GM19193 (cell line): ENCODE measurements around the gene EML4.

Experiments
- POLR2A ChIP-seq: IDR thresholded peaks from 4 replicates; pipeline ENCODE4 v1.6.1; 2011; ENCODE audit not compliant: insufficient read depth, insufficient read length; ENCODE audit errors: extremely low read depth

Gene EML4

GRCh38 chr2:42345986-42346385 is 176.8 kb downstream of the EML4 start:
- TF ChIP-seq POLR2A, result no peak

DNA sequence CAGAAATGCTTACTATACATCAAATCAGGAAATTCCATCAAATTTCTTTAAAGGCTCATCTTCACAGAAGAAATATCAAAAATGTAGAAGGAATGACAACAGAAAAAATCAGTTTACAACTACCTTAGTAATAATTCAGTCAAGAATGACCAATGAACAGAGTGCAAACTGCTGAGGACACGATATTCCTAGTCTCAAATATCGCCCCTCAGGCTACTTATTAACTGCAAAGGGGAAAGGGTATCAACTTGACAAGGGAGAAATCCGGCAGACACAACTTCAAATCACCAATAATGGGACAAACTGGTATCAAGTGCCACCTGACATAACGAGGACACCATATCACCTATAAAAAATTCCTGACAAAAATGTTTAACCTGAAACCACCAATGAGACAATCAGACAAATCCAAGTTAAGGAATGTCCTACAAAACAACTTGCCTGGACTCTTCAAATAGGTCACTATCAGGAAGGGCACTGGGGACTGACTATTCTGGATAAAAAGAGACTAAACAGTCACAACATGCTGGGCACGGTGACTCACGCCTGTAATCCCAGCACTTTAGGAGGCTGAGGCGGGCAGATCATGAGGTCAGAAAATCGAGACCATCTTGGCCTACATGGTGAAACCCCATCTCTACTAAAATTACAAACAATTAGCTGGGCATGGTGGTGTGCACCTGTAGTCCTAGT is 179.1 kb downstream of the EML4 start:
- TF ChIP-seq POLR2A, result no peak

GRCh38 chr2:42350434-42351063 is 181.4 kb downstream of the EML4 start:
- TF ChIP-seq POLR2A, result no peak

DNA sequence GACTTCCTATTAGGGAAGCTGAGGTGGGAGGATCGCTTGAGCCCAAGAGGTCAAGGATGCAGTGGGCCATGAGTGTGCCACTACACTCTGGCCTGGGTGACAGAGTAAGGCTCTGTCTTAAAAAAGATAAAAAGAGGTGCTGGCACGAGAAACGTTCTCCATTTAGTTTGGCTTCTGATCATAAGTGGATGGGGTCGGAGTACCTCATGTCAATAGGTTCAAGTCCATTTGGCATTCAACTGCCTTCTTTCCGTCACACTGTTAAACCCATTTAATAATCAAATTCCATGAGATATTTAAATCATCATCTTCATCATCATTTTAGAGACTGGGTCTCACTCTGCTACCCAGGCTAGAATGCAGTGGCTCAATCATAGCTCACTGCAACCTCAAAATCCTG is 182.7 kb downstream of the EML4 start:
- no peak for TF ChIP-seq POLR2A

- TF ChIP-seq POLR2A, result no peak
Observed at GRCh38 chr2:42353792-42354429, 184.8 kb downstream of the EML4 start.

DNA sequence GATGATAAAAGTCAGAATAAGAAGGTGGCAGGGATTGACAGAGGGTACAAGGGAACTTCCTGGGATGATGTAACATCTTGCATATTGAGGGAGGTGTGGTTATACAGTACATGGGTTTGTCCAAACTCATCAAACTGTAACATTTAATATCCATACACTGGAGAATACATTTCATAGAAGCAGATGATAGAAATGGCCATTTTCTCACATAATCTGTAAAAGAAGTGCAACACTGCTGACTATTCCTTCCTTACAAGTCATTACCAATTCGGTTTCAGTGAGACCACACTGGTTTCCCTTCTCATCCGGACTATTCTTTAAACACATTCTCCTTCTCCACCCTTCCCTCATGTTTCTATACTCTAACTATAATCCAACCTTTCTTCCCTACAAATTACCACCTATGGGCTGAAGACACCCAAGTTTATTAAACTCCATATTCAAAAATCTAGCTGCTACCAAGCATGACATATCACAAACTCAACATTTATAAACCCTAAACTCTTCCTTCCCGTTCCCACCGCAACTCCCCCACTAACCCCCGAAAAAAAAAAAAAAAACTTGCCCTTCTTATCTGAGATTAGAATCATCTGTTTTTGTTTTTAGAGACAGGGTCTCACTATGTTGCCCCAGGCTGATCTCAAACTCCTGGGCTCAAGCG is 190.3 kb downstream of the EML4 start:
- no peak for TF ChIP-seq POLR2A

DNA sequence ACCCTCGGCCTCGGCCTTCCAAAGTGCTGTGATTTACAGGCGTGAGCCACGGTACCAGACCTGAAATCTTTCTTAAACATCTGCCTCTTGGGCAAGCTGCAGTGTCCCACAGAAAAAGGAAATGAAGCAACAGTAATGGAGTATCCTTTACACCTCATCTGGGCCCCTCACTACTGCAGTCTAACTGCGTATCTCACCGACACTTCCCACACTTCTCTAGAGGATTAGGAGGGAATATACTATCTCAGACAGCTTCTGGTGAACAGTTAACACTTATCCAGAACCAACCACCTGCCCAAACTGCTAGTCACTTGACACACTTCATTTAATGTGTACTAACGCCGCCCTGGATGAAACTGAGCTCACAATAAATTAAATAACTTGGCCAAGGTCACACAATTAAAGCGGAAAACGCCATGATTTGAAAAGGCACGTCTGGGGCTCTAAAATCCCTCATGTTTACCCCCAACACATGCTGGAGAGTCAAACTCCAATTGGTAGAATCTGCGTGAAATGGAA is 190.9 kb downstream of the EML4 start:
- peak; percentile 16 for TF ChIP-seq POLR2A

- no peak for TF ChIP-seq POLR2A
Observed at GRCh38 chr2:42360493-42360889, 191.3 kb downstream of the EML4 start.

DNA sequence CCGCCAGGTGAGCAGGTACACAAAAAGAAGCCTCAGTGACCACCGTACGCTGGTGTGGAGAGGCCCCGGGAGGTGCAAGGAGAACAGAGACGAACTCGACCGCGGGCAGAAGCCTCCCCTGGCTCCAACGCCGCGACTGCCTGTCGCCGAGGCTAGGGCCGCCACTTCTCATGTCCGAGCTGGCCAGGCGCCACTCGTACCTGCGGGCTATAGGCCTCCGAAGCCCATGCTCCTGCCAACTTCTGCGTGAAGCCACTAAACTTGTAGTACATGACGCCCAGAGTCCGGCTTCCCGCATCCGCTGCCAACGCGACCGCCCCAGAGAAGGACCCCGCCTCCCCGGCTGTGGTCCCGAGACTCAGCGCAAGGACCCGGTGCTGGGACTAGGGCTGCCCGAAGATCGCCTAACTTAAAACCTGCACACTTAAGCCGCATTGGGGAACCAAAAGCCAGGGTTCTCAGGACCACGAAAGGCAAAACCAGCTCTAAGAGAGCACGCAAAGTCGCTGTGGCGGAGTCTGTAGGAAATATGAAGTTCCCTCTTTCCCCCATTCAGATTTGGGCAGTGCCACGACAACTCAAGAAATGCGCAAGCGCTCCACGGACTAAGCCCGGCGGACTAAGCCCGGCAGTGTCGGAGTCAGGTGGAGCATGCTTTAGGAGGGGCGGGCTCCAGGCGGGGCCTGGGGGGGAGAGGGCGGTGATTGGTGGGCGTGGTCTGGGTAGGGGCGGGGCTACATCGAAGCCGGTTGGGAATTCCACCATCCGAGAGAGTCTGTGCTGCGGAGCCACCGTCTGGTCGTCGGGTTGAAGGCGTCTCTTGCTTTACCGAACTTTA is 192.0 kb downstream of the EML4 start, which contains the start of gene COX7A2L:
COX7A2L (minus strand) TSS at position 328 of the 838 bp plus-strand sequence; CDS start at position 272, 56 bp downstream.
- TF ChIP-seq POLR2A, result peak; percentile 76

GRCh38 chr2:42361728-42362283 is 192.7 kb downstream of the EML4 start:
- no peak for TF ChIP-seq POLR2A

- no peak for TF ChIP-seq POLR2A
Observed at GRCh38 chr2:42363413-42363812, 194.3 kb downstream of the EML4 start.

GRCh38 chr2:42364658-42365057 is 195.5 kb downstream of the EML4 start:
- no peak for TF ChIP-seq POLR2A

- no peak for TF ChIP-seq POLR2A
Observed at GRCh38 chr2:42366411-42366810, 197.3 kb downstream of the EML4 start.

DNA sequence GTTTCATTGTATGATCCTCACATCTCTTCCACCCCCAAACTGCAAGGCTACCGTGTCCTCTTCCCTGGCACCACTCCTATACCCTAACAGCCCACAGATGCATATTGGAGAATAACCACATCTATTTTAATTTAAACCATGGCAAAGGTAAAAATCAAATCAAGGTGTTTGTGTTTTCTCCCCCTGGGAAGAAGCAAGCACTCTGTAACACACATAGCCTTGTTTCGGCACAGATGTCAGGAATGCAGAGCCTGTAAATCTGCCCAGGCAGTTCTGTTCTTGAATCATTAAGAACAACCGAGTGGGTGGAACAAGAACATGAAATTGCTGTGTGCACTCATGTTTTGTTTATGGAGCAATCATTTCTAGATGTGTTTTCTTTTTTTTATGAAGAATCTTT is 198.7 kb downstream of the EML4 start:
- no peak for TF ChIP-seq POLR2A
